HG03045 (cell line): ENCODE results near the gene EFL1.
"Not testable (repeated sequence)": the region's sequence is repeated elsewhere in the genome, so short reads cannot be mapped to it uniquely, and the experiment has no call there.

Experiments
- ATAC-seq: cut with Tn5 transposase; IDR thresholded peaks from one replicate; pipeline ENCODE4 v1.9.1; 2021; ENCODE audit warnings: mild to moderate bottlenecking, moderate library complexity; ENCODE audit not compliant: unreplicated experiment

The EFL1 gene

DNA sequence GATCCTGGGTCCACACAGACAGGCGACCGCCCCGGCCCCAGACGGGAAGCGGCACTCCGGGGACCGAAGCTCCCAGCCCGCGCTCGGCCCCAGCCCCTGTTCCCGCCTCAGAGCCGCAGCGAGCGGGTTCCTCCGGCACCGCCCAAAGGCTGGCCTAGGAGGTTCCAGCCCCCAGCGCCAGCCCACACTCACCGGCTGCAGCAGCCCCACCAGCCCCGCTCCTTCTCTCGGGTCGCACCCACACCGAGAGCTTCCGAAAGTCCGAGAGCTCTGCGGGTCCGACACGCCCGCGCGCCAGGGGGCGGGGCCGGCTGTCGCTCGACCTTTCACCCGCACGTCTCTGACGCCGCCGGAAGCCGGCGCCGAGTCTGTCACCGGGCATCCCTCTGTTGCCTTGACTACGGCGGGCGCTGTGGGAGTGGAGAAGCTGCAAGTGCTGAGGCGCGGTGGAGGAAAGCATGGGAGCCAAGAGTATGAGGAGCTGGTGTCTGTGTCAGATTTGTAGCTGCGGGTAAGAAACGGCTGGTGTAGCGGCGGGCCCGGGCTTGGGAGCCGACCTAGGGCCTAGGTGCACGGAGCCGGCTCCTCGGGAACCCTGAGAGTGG, at the start of gene EFL1, which contains the start of gene SAXO2:
TSS of gene EFL1 (minus strand) at position 313 of the 605 bp plus-strand sequence. CDS start 956 bp downstream, outside the sequence.
TSS of gene SAXO2 (plus strand) at position 397 of the 605 bp plus-strand sequence. CDS start at position 459, 62 bp downstream.
- ATAC-seq: peak; percentile 97

DNA sequence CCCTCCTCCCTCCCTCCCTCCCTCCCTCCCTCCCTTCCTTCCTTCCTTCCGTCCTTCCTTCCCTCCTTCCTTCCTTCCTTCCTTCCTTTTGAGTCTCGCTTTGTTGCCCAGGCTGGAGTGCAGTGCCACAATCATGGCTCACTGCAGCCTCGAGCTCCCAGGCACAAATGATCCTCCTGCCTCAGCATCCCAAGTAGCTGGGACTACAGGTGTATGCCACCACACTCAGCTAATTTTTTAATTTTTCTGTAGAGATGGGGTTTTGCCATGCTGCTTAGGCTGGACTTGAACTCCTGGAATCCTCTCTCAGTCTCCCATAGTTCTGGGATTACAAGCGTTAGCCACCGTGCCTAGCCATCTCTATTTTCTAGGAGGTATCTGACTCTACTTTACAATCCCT, 48.8 kb upstream of the EFL1 start:
- ATAC-seq: not testable (repeated sequence)

DNA sequence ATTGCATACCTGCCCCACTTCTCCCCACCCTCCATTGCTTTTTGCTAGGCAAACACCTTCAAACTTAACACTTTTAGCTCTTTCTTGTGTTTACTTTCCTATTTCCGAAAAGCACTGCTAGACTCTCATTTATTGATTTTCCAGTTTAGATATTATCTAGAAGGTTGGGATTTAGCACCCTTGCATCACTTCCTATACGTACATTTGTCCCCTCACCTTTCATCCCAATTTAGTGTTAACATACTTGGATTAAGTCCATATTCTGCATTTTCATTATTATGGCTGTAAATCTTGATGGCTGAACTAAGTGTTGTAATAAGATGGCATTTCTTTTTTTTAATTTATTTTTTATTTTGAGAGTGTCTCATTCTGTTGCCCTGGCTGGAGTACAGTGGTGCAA, 47.3 kb upstream of the EFL1 start:
- no peak for ATAC-seq

- no peak for ATAC-seq
Observed at GRCh38 chr15:82307714-82308081, 45.2 kb upstream of the EFL1 start.

DNA sequence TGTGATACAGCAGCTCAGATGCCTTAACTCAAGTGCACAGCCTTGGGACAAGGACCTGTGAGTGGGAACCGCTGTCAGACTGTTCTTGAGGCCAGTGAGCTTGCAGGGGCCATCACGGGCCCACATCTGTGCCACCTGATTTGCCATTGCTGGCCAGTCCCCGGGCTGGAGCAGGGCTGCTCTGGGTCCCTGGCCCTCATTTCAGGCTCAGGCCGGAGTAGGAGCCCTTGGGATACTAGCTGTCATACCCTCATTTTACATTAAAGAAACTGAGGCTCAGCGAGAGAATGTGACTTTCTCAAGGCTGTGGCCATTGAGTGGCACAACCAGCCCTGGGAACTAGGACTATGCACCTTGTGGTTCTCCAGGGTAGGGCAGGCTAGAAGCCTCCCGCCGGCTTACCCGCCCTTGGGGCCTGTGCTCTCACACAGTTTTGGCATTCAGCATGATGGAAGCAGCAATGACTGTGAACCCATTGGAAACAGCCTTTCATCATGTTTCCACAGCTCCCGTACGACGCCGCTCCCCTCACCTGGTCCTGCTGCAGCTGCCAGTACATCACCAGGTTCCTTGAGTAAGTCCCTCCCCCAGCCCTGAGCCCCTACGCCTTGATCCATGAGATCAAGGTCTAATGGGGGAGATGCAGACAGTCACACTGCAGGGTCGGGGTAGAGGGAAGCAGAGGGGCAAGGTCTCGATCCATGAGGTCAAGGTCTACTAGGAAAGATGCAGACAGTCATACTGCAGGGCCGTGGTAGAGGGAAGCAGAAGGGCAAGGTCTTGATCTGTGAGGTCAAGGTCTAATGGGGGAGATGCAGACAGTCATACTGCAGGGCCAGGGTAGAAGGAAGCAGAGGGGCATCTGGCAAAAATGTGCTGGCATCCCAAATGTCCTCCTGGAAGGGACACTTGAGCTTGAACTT, 44.5 kb upstream of the EFL1 start:
- ATAC-seq: no peak

GRCh38 chr15:82305621-82306048, 43.1 kb upstream of the EFL1 start:
- ATAC-seq: no peak

GRCh38 chr15:82304778-82305090, 42.2 kb upstream of the EFL1 start:
- no peak for ATAC-seq

DNA sequence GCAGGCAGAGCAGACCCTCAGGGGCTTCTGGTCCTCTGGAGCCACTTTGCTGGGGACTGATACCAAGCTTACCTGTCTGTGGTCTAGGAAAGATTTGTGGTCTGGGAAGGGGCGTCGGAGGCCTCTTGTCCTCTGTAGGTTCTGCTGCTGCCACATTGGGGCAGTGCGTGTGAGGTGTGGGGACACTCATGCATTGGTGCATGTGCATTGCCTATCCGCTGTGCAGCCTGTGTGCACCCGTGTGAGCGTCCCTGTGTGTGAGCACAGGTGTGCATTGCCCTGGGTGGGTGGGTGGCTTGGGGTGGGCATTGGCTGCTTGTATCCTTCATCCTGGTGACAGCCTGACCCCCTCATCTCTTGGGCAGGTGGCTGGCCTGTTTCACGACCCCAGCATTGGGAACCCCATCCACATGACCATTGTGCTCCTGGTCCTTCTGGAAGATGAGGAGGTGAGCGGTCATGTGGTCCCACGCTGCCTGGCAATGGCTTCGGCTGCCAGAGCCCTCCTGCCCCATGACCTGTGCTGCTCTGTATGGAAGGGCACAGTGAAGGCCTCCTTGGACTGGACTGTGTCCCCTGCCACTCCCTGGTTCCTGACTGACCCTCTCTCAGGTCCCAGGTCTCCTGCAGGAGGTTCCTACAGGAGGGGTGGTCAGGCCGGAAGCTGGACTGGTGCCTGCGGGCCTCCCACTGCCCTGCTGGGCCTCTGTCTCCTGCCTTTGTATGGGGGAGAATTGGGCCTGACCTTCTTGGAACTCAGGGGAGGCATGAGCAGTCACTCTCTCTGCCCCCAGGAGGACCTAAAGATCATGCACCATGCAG, 41.6 kb upstream of the EFL1 start:
- no peak for ATAC-seq

DNA sequence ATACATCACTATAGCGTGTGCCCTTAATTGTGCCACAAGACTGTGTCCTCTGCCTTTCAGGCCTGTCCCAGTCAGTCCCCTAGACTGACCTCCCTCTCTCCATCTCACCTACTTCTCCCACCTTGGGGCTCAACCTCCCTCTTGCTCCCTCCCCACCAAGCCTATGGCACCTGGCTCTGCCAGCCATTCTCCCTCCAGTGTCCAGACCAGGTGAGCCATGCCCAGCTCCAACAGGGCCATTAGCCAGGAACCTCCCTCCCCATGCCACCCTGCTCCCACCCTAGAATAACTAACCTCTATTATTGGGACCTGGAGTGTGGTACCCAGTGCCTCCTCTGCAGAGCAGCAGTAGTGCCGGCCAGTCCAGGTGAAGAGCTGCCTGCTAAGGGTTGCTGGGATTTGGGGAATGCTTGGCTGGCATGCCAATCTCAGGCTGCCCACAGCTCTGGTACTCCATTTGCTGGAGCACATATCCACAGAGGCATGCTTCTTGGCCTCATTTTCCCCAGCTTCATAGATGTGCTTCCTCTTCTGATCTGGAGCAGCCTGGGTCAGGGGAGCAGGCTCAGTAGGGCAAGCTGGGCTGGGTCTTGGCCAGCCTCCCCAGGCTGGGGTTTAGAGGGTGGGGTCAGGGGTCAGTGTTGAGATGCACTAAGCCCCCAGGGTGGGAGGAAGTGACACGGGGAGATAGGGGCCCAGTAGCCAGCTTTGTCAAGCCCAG, 38.9 kb upstream of the EFL1 start:
- no peak for ATAC-seq

GRCh38 chr15:82300883-82301282, 38.3 kb upstream of the EFL1 start:
- no peak for ATAC-seq

DNA sequence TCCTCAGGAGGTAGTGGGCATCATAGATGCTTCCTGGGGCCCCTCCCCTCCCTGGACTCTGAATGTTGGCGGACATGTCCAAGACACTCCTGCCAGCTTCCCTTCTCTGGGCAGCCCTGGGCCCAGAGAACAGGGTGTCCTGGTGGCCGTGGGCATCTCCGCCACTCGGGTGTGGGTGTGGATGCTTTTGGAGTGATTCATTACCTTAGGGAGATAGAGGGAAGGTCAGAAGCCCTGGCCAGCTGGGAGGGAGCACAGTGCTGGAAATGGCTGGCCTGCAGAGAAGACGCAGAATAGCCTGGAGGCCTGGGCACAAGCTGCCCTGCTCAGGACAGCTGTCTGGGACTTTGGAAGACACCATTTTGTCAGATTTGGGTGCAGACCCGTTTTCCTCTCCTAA, 37.8 kb upstream of the EFL1 start:
- ATAC-seq: not testable (repeated sequence)

DNA sequence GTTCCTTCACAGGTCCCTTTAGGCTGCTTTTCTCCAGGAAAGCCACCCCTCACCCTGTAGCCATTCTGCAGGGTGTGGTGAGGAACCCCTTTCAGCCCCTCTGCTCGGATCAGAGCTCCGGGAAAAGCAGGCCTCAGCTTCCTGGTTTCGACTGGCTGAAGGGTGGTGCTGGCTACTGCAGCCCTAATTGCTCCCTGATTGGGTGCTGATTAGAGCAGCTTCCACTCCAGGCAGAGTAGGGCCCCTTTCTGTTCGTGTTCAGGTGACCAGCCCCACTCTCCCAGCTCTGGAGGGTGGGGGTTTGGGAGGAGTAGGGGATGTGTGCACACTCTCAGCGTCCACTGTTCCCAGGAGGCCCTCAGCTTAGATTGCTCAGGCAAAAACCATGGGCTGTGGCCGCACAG, 37.0 kb upstream of the EFL1 start:
- not testable (repeated sequence) for ATAC-seq

DNA sequence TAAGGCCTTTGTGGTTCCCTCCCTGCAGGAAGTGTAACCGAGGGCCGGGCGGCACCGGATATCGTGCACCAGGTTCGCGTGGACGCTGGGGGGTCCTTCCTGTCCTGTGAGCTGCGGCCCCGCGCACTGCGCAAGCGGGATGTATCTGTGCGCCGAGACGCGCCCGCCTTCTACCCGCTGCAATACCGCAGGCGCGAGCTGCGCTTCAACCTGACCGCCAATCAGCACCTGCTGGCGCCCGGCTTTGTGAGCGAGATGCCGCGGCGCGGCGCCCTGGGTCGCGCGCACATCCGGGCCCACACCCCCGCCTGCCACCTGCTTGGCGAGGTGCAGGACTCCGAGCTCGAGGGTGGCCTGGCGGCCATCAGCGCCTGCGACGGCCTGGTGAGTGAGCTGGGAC, 36.0 kb upstream of the EFL1 start:
- no peak for ATAC-seq

- no peak for ATAC-seq
Observed at GRCh38 chr15:82298032-82298431, 35.5 kb upstream of the EFL1 start.

DNA sequence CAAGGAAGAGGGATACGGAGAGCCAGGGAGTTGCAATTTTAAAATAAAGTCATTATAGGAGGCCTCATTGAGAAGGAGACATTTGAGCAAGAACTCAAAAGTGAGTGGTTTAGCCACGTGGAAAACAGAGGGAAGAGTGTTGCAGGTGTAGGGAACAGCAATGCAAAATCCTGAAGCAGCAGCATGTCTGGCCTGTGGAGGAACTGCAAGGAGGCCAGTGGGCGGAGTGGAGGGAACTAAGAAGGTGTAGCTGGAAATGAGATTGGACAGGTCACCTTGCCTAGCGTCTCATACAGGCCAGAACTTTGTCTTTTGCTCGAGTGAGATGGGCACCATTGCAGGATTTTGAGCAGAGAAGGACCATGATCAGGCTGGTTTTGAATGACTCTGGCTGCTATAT, 35.0 kb upstream of the EFL1 start:
- ATAC-seq: no peak

GRCh38 chr15:82294061-82294690, 31.6 kb upstream of the EFL1 start:
- no peak for ATAC-seq

DNA sequence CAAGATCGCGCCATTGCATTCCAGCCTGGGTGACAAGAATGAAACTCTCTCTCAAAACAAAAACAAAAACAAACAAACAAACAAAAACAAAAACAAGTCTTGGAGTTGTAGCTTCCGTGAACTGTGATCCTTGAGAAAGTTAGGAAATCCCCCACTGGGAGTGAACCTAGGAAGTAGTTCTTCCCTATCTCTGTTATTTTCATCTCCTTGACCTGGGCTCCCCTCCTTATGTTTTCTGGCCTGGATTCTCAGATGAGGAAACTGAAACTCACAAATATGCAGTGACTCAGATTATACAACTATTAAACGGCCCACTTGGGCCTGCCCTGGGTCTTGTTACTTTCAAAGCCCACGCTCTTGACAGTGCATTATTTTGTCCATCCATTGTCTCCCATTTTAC, 29.7 kb upstream of the EFL1 start:
- no peak for ATAC-seq

GRCh38 chr15:82288202-82288601, 25.7 kb upstream of the EFL1 start:
- not testable (repeated sequence) for ATAC-seq

- peak; percentile 75 for ATAC-seq
Observed at GRCh38 chr15:82286475-82286874, 23.9 kb upstream of the EFL1 start.

GRCh38 chr15:82284381-82284780, 21.8 kb upstream of the EFL1 start:
- not testable (repeated sequence) for ATAC-seq
